Renal cortex interstitium (tissue), 15 donors: Measurements from ENCODE around the gene CIAPIN1. TPM values are rescaled to one million over a fixed set of nuclear protein-coding genes. Genes with fewer than 3 reads are reported as not detected.

Experiments used
- DNase-seq, 11 donors: peaks; one replicate each; pipeline ENCODE4 v3.0.0-alpha.2; 2013; ENCODE audit warnings: low read depth in 9 of 11, low spot score in 4 of 11; ENCODE audit errors: extremely low read depth in 1 of 11
- long read RNA-seq, 16 experiments: transcript quantifications; one replicate each; lab custom pipeline, GENCODE V29; 2026
- polyA plus RNA-seq, 3 donors: library from polyadenylated mRNA; unstranded; fragments of 120-200 nt; gene quantifications; one replicate each; pipeline ENCODE4 v1.2.1, GENCODE V29; 2013; ENCODE audit not compliant: insufficient read length in 3 of 3

CIAPIN1 gene
- 100 to 1,000 TPM in 1 of 3 donors, 10 to 100 TPM in 2; 92.1 to 110 (median 95.7) TPM for polyA plus RNA-seq
- long read RNA-seq, donor 1, transcript CIAPIN1-201 (9 exons, 2,182 nt), result major isoform, 13 of 20 reads
- long read RNA-seq, donor 1, partial matches to known transcripts, result 5 of 20 reads
- long read RNA-seq, donor 1, other reads (novel, unspliced or antisense), result 0 of 20 reads
- long read RNA-seq, donor 2, transcript CIAPIN1-201 (9 exons, 2,182 nt), result major isoform, 11 of 55 reads
- long read RNA-seq, donor 2, partial matches to known transcripts, result 19 of 55 reads
- long read RNA-seq, donor 2, other reads (novel, unspliced or antisense), result 23 of 55 reads
- long read RNA-seq, donor 3, transcript CIAPIN1-201 (9 exons, 2,182 nt), result major isoform, 33 of 44 reads
- long read RNA-seq, donor 3, partial matches to known transcripts, result 7 of 44 reads
- long read RNA-seq, donor 3, other reads (novel, unspliced or antisense), result 0 of 44 reads
- long read RNA-seq, donor 4, transcript CIAPIN1-201 (9 exons, 2,182 nt), result major isoform, 13 of 188 reads
- long read RNA-seq, donor 4, partial matches to known transcripts, result 130 of 188 reads
- long read RNA-seq, donor 4, other reads (novel, unspliced or antisense), result 41 of 188 reads
- long read RNA-seq, donor 5, result 0 reads
- long read RNA-seq, donor 6, transcript CIAPIN1-201 (9 exons, 2,182 nt), result major isoform, 9 of 11 reads
- long read RNA-seq, donor 6, partial matches to known transcripts, result 0 of 11 reads
- long read RNA-seq, donor 6, other reads (novel, unspliced or antisense), result 0 of 11 reads
- long read RNA-seq, donor 7, transcript CIAPIN1-201 (9 exons, 2,182 nt), result major isoform, 24 of 371 reads
- long read RNA-seq, donor 7, partial matches to known transcripts, result 279 of 371 reads
- long read RNA-seq, donor 7, other reads (novel, unspliced or antisense), result 65 of 371 reads
- long read RNA-seq, donor 8, result 0 reads
- long read RNA-seq, donor 9, transcript CIAPIN1-201 (9 exons, 2,182 nt), result major isoform, 20 of 29 reads
- long read RNA-seq, donor 9, partial matches to known transcripts, result 5 of 29 reads
- long read RNA-seq, donor 9, other reads (novel, unspliced or antisense), result 0 of 29 reads
- long read RNA-seq, donor 10, transcript CIAPIN1-201 (9 exons, 2,182 nt), result major isoform, 22 of 117 reads
- long read RNA-seq, donor 10, partial matches to known transcripts, result 46 of 117 reads
- long read RNA-seq, donor 10, other reads (novel, unspliced or antisense), result 44 of 117 reads
- long read RNA-seq, donor 11, transcript CIAPIN1-201 (9 exons, 2,182 nt), result major isoform, 11 of 70 reads
- long read RNA-seq, donor 11, partial matches to known transcripts, result 18 of 70 reads
- long read RNA-seq, donor 11, other reads (novel, unspliced or antisense), result 35 of 70 reads
- long read RNA-seq, donor 12, transcript CIAPIN1-201 (9 exons, 2,182 nt), result major isoform, 5 of 6 reads
- long read RNA-seq, donor 12, partial matches to known transcripts, result 0 of 6 reads
- long read RNA-seq, donor 12, other reads (novel, unspliced or antisense), result 0 of 6 reads
- long read RNA-seq, donor 13, result 0 reads
- long read RNA-seq, donor 14, transcript CIAPIN1-201 (9 exons, 2,182 nt), result major isoform, 19 of 22 reads
- long read RNA-seq, donor 14, partial matches to known transcripts, result 0 of 22 reads
- long read RNA-seq, donor 14, other reads (novel, unspliced or antisense), result 0 of 22 reads
- long read RNA-seq, donor 15, transcript CIAPIN1-201 (9 exons, 2,182 nt), result major isoform, 7 of 10 reads
- long read RNA-seq, donor 15, partial matches to known transcripts, result 0 of 10 reads
- long read RNA-seq, donor 15, other reads (novel, unspliced or antisense), result 0 of 10 reads
- long read RNA-seq, donor 16, transcript CIAPIN1-209 (9 exons, 2,016 nt), result minor isoform, 7 of 568 reads
- long read RNA-seq, donor 16, transcript CIAPIN1-201 (9 exons, 2,182 nt), result major isoform, 48 of 568 reads
- long read RNA-seq, donor 16, partial matches to known transcripts, result 394 of 568 reads
- long read RNA-seq, donor 16, other reads (novel, unspliced or antisense), result 112 of 568 reads

DNA sequence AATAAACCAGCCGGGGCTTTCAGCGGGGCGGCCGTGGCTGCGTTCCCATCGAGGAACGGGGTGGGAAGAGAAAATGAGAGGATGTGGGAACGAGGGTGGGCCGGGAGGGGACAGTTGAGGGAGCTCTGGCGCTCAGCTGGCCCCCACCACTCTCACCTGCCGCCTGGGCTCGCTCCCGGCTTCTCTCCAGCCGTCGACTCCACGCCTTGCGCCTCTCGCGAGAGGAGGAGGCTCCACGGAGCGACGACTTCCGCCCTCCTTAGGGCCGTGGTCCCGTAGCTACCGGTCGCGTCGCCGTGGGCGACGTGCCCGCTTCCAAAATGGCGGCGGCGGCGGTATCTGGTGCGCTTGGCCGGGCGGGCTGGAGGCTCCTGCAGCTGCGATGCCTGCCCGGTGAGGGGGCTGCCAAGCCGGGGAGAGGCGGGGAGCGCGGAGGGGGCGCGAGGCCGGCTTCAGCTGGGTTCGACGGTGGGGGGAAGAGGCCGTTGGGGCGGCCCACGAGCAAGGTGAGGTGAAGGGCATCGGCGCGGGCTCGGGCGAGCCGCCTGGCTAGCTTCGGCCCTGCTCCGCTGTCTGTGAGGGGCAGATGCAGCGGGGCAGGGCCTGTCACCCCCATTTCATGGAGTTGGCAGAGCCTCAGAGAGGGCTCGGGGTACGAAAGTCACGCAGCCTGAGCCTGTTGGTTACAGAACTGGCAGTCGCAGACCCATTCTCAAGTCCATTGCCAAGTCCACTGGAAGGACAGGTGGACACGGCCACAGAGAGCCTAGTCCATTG, at the start of gene CIAPIN1, which contains the start of gene COQ9:
Gene CIAPIN1, minus strand, starts transcription at position 200 of the 777 bp plus-strand sequence. CDS start 6,457 bp downstream, outside the sequence.
Gene COQ9, plus strand, starts transcription at position 294 of the 777 bp plus-strand sequence. Its CDS starts 27 bp downstream, at position 321.
- DNase-seq, result peak; percentile 87 to 94 (median 91)

GRCh38 chr16:57493767-57494166, 46.6 kb upstream of the CIAPIN1 start:
- no peak for DNase-seq

DNA sequence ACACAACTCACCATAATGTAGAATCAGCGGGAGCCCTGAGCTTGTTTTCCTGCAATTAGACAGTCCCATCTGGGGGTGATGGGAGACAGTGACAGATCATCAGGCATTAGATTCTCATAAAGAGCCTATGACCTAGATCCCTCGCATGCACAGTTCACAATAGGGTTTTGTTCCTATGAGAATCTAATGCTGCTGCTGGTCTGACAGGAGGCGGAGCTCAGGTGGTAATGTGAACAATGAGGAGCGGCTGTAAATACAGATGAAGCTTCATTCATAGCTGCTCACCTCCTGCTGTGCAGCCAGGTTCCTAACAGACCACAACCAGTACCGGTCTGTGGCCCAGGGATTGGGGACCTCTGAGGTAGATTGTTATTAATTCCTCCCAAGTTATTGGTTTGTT, 42.0 kb upstream of the CIAPIN1 start:
- no peak for DNase-seq

DNA sequence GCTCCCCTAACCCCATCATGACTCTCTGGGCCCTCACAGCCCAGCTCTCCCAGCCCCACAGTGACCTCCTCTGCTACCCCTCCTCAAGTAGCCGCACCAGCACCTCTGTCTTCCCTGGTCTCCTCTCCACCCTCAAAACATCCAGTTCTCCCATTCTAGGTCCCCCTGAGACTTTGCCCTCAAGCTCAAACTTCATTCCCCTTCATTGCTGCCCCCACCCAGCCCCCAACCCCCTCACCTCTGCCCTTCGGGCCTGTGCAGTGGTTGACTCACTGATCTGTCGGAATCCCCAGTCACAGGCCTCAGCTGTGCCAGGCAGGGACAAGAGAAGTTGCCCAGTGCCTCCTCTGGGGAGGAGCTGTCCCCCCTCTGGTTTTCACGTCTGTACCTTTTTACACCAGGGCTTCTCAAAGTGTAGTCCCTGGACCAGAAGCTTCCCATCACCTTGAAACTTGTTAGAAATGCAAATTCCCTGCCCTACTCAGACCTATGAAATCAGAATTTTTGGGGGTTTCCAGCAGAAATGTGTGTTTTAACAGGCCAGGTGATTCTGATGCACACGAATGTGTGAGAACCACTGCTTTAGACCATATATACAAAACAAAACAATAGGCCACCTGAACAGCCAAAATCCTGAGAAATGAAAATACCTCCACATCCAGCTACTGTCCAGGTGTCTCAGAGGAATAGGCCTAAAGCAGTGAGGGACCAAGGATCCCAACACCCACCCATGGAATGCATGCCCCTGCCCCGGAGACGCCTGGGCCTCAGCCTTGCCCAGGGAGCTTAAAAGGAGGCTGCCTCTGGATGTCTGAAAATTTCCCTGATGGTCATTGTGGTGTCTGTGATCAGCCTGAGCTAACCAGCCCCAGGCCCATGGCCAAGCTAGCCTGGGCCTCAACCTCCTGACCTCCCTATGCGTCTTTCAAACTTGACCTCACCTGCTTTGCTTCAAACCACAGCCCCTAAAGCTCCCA, 40.0 kb upstream of the CIAPIN1 start:
- no peak for DNase-seq

- peak in 3 of 11 donors; percentile 65 to 70 (median 67) for DNase-seq
Measured at GRCh38 chr16:57485916-57486857, 39.0 kb upstream of the CIAPIN1 start, which contains the start of gene DOK4. Gene DOK4, minus strand, starts transcription at chr16:57486493. Its CDS starts 6,986 bp downstream, at chr16:57479507.

DNA sequence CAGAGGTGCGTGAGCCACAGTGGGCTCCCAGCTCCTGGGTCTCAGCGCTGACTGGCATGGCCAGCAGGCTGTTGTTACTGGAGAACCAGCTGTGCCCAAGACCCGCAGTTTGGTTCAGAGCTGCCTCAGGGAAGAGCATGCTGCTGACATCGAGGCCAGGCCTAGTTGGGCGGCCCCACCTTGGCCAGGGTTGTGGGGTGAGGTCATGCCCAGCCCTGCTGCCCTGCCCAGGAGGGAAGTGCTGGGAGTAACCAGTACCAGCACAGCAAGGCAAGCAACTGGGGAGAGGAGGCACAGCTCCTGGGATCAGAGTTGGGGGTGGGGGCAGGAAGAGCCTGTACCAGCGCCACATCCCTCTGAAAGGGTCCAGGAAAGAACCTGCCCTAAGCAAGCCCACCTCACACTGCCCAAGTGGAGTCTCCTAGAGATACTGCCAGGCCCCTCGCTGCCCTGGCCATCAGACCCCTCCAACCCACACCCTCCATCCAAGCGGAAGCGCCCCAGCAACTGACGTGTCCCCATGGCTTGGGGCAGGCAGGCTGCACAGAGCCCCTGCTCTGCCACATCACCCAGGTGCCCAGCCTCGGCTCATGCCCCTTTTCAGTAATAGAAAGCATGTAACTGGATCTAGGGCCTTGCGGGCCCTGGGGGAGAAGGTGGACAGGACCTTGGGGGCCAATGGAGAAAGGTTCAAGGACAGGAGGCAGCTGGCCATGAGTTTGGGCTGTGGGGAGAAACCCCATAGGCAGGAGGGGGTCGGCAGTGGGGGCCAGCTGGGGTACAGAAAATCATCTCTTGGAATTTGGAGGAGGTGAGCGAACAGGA, 38.1 kb upstream of the CIAPIN1 start:
- no peak for DNase-seq

DNA sequence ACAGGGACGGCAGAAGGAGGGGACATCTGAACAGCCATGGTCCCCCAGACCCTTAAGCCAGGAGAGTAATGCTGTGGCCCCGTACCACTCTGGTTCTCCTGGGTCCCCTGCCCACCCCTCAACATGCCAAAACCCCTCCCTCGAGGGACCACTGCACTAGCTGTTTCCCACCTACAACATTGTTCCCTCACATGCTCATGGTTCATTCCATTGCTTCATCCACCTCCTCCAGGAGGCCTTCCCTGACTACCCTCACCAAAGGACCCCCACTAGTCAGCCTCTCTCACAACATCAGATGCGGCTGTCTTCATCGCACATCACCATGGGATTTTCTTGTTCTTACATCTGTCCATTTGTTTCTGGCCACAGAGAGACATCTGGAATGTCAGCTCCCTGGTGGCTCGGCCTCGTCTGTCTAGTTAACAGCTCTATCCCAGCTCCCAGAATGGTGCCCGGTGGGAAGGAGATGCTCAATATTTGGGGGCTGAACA, 37.4 kb upstream of the CIAPIN1 start:
- no peak for DNase-seq

- no peak for DNase-seq
Measured at GRCh38 chr16:57483725-57484514, 36.7 kb upstream of the CIAPIN1 start.

GRCh38 chr16:57482845-57483545, 35.8 kb upstream of the CIAPIN1 start:
- no peak for DNase-seq

GRCh38 chr16:57481421-57481820, 34.2 kb upstream of the CIAPIN1 start:
- no peak for DNase-seq

GRCh38 chr16:57480754-57481230, 33.6 kb upstream of the CIAPIN1 start:
- no peak for DNase-seq
